CD4-positive, CD25-positive, alpha-beta regulatory T cell (primary cell): Measurements from ENCODE around the gene LRWD1. TPM values are rescaled to one million over a fixed set of nuclear protein-coding genes. Genes with fewer than 3 reads are reported as not detected.
"Not testable (repeated sequence)": the region's sequence is repeated elsewhere in the genome, so short reads cannot be mapped to it uniquely, and the experiment has no call there.

Experiments
- ATAC-seq, 2 donors: fragments of 150-1000 bp; cut with Tn5 transposase; one replicate each; pipeline ENCODE4 v1.10.0; 2021; ENCODE audit warnings: low read depth in 2 of 2, moderate number of reproducible peaks in 2 of 2, moderate library complexity in 1 of 2
- DNase-seq, 3 donors: peaks; one replicate each; pipeline versions ENCODE4 v3.0.0 to v3.0.0-alpha.2; 2012 to 2022; ENCODE audit warnings: mixed read lengths in 1 of 3
- H3K27ac ChIP-seq: one replicate; pipeline ENCODE4 v1.7.0; 2013; ENCODE audit warnings: mild to moderate bottlenecking, low read length; ENCODE audit not compliant: insufficient read depth, poor library complexity, severe bottlenecking
- H3K27me3 ChIP-seq: one replicate; pipeline ENCODE4 v1.7.0; 2013; ENCODE audit warnings: low read length; ENCODE audit not compliant: control insufficient read depth, insufficient read depth
- H3K36me3 ChIP-seq: one replicate; pipeline ENCODE4 v1.7.0; 2013; ENCODE audit warnings: mild to moderate bottlenecking, low read length, moderate library complexity; ENCODE audit not compliant: control insufficient read depth, insufficient read depth
- H3K4me1 ChIP-seq: 2 replicates; pipeline ENCODE4 v1.7.0; 2013; ENCODE audit warnings: mild to moderate bottlenecking, low read length; ENCODE audit not compliant: insufficient read depth, control insufficient read depth, poor library complexity, severe bottlenecking
- H3K4me3 ChIP-seq: one replicate; pipeline ENCODE4 v1.7.0; 2013; ENCODE audit warnings: low read depth, mild to moderate bottlenecking, low read length, moderate library complexity
- H3K9me3 ChIP-seq, 2 experiments: 1 replicate in 1 of 2; 2 replicates in 1 of 2; pipeline ENCODE4 v1.7.0; 2013; ENCODE audit warnings: low read length in 2 of 2, mild to moderate bottlenecking in 1 of 2, moderate library complexity in 1 of 2; ENCODE audit not compliant: control insufficient read depth in 2 of 2
- H3K27ac Mint-ChIP-seq, 3 donors: one replicate each; pipeline ENCODE4 v1.8.0; 2020 to 2022; ENCODE audit warnings: mild to moderate bottlenecking in 3 of 3, mixed read lengths in 3 of 3, moderate library complexity in 2 of 3
- H3K27me3 Mint-ChIP-seq: one replicate; pipeline ENCODE4 v1.8.0; 2022; ENCODE audit warnings: mild to moderate bottlenecking, mixed read lengths
- H3K36me3 Mint-ChIP-seq: one replicate; pipeline ENCODE4 v1.8.0; 2020; ENCODE audit warnings: mixed read lengths
- H3K4me1 Mint-ChIP-seq, 4 donors: one replicate each; pipeline ENCODE4 v1.8.0; 2020 to 2022; ENCODE audit warnings: mixed read lengths in 4 of 4, mild to moderate bottlenecking in 1 of 4
- H3K4me3 Mint-ChIP-seq, 4 donors: one replicate each; pipeline ENCODE4 v1.8.0; 2020 to 2022; ENCODE audit warnings: mild to moderate bottlenecking in 4 of 4, mixed read lengths in 4 of 4, moderate library complexity in 3 of 4
- H3K9me3 Mint-ChIP-seq, 7 donors: one replicate each; pipeline ENCODE4 v1.8.0; 2020 to 2022; ENCODE audit warnings: mixed read lengths in 7 of 7, mild to moderate bottlenecking in 3 of 7, moderate library complexity in 2 of 7
- polyA plus RNA-seq, 4 donors: library from polyadenylated mRNA; unstranded; fragments of 300-500 nt; fragmentation: Illumina TruSeq; gene quantifications; one replicate each; pipeline ENCODE4 v1.2.3, GENCODE V29; 2021
- total RNA-seq: library from RNA; stranded (reverse); gene quantifications from one replicate; pipeline ENCODE4 v1.2.3, GENCODE V29; 2022

The LRWD1 gene
- total and polyA plus RNA-seq, 5 donors from 2014 or later = 12.4 to 15.3 (median 13.5) TPM

DNA sequence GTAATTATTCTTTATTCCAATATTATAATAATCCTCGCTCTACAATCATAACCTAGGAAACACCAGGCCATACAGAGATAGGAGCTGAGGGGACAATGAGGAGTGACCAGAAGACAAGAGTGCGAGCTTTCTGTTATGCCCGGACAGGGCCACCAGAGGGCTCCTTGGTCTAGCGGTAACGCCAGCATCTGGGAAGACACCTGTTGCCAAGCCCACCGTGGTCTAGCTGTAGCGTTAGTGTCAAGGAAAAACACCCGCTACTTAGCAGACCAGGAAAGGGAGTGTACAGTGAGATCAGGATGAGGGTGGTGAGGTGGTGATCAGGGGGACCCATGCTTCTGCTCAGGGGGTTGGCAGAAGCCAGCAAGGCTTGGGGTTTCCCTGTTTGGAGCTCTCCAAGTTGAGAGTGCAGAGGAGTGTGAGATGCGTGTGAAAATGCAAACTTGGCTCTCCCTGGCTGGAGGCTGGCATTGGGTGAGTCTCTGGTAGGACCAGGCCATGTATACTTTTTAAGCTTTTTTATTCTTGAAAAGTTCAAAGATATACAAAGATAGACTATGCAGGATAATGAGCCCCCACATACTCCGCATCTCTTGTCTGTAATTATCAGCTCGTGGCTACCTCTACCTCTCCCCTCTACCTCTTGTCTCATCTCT, 15.3 kb downstream of the LRWD1 start:
- not testable (repeated sequence) for H3K4me1 Mint-ChIP-seq, H3K4me3 Mint-ChIP-seq, H3K4me1 ChIP-seq, H3K27me3 Mint-ChIP-seq, H3K9me3 ChIP-seq, H3K27me3 ChIP-seq, H3K4me3 ChIP-seq, DNase-seq, H3K36me3 ChIP-seq, H3K36me3 Mint-ChIP-seq, H3K27ac ChIP-seq, ATAC-seq, H3K9me3 Mint-ChIP-seq
- H3K27ac Mint-ChIP-seq = peak overlapping the region in 1 of 3 donors; percentile 96

- H3K9me3 Mint-ChIP-seq, H3K4me3 Mint-ChIP-seq, H3K36me3 ChIP-seq, H3K36me3 Mint-ChIP-seq, H3K27ac Mint-ChIP-seq, DNase-seq, H3K27ac ChIP-seq, H3K27me3 Mint-ChIP-seq, H3K27me3 ChIP-seq, H3K9me3 ChIP-seq, H3K4me1 Mint-ChIP-seq, ATAC-seq, H3K4me1 ChIP-seq, H3K4me3 ChIP-seq: not testable (repeated sequence)
Observed at GRCh38 chr7:102481962-102482361, 17.2 kb downstream of the LRWD1 start.

GRCh38 chr7:102484317-102484716, 19.5 kb downstream of the LRWD1 start:
- H3K9me3 ChIP-seq, ATAC-seq, H3K27me3 Mint-ChIP-seq, DNase-seq, H3K4me1 Mint-ChIP-seq, H3K27me3 ChIP-seq, H3K36me3 Mint-ChIP-seq, H3K36me3 ChIP-seq, H3K4me3 Mint-ChIP-seq, H3K9me3 Mint-ChIP-seq, H3K27ac ChIP-seq, H3K4me3 ChIP-seq, H3K4me1 ChIP-seq, H3K27ac Mint-ChIP-seq: not testable (repeated sequence)

DNA sequence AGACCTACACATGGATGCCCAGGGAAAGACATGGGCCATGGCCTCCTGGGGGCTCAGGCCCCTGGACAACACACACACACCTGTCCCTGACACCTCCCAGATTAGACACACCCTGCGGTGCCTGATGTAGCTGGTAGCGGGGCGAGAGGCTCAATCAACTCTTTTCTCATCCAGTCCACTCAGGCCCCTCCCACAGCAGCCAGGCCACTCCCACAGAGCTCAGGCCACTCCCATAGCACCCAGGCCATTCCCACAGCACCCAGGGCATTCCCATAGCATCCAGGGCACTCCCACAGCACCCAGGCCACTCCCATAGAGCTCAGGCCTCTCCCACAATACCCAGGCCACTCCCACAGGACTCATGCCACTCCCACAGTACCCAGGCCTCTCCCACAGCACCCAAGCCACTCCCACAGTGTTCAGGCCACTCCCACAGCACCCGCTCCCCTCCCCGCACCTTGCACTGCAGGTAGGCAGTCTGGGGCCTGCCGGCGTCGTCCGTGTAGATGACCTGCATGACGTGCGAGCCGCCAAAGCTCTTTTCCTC, 25.8 kb downstream of the LRWD1 start:
- ATAC-seq = peak; percentile 33 to 35
- not testable (repeated sequence) for H3K27ac ChIP-seq, H3K9me3 ChIP-seq

GRCh38 chr7:102493220-102493935, 28.6 kb downstream of the LRWD1 start:
- H3K27ac ChIP-seq, H3K36me3 Mint-ChIP-seq, H3K9me3 ChIP-seq, H3K27me3 Mint-ChIP-seq, H3K27ac Mint-ChIP-seq, H3K27me3 ChIP-seq, H3K36me3 ChIP-seq, H3K9me3 Mint-ChIP-seq, H3K4me3 ChIP-seq, H3K4me1 ChIP-seq, H3K4me1 Mint-ChIP-seq: not testable (repeated sequence)
- H3K4me3 Mint-ChIP-seq = peak overlapping the region in 1 of 4 donors; percentile 65
- ATAC-seq (peak; percentile 28 to 43), DNase-seq (peak in 2 of 3 donors; percentile 27 to 53)

More for the DNA sequence above, 25.8 kb downstream of the LRWD1 start:
- not testable (repeated sequence) for H3K36me3 ChIP-seq, H3K4me3 Mint-ChIP-seq, H3K27me3 Mint-ChIP-seq, H3K4me1 ChIP-seq, H3K27ac Mint-ChIP-seq, H3K27me3 ChIP-seq, H3K4me3 ChIP-seq, H3K36me3 Mint-ChIP-seq, H3K4me1 Mint-ChIP-seq, H3K9me3 Mint-ChIP-seq
- peak in 2 of 3 donors; percentile 36 to 51 for DNase-seq

DNA sequence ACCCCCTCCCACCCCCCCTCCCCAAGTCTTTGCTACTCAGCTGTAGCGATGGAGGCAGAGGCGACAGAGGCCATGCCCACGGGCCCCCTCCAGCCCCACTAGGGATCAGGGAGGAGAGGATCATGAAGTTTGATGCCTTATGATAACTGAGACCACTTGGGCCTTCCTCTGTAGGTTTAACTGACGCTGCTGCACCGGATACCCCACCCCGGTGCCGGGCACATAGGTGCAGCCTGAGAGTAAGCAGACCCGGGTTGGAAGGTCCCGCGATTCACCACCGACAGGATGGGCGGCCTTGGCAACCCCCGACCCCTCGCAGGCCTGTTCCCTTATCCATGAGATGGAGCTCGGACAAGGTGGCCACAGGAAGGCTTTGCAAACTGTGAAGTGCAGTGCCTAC, 29.2 kb downstream of the LRWD1 start:
- H3K27me3 ChIP-seq, H3K27me3 Mint-ChIP-seq, H3K27ac Mint-ChIP-seq, H3K9me3 Mint-ChIP-seq, H3K9me3 ChIP-seq, H3K36me3 ChIP-seq, H3K4me3 ChIP-seq, H3K4me1 ChIP-seq, H3K27ac ChIP-seq, H3K36me3 Mint-ChIP-seq, H3K4me1 Mint-ChIP-seq: not testable (repeated sequence)
- H3K4me3 Mint-ChIP-seq = peak overlapping the region in 1 of 4 donors; percentile 29
- DNase-seq = peak in 1 of 3 donors; percentile 49
- ATAC-seq = peak in 1 of 2 donors; percentile 12

- H3K27me3 Mint-ChIP-seq, H3K4me3 ChIP-seq, H3K27me3 ChIP-seq, H3K4me3 Mint-ChIP-seq, H3K4me1 Mint-ChIP-seq, H3K36me3 Mint-ChIP-seq, H3K36me3 ChIP-seq, DNase-seq, H3K4me1 ChIP-seq, H3K9me3 Mint-ChIP-seq, H3K27ac ChIP-seq, H3K27ac Mint-ChIP-seq, H3K9me3 ChIP-seq: not testable (repeated sequence)
- peak; percentile 77 to 82 for ATAC-seq
Observed at GRCh38 chr7:102494473-102495149, 29.8 kb downstream of the LRWD1 start.
